Measurements from ENCODE around the gene ZNF891. TPM values are rescaled to one million over a fixed set of nuclear protein-coding genes. Genes with fewer than 3 reads are reported as not detected.

The ZNF891 gene
- total and polyA plus RNA-seq, 2 donors = 1.0 to 1.4 TPM

- 27% methylated on average over 26 of the region's 26 CpGs for WGBS
- peak overlapping the region; percentile 78 to 92 for H3K4me3 ChIP-seq (ENCODE audit: low read length in 2 of 2)
- no peaks in the 10 kb centered on the region for H3K27me3 ChIP-seq (ENCODE audit: control insufficient read depth in 2 of 2, insufficient read depth in 1 of 2, low read length in 1 of 2)
- peak overlapping the region; percentile 97 to 99 for H3K27ac ChIP-seq (ENCODE audit: low read depth in 1 of 2, low read length in 1 of 2)
- DNase-seq (ENCODE audit: low read depth in 6 of 9, low spot score in 9 of 9) = peak in 1 of 9 donors; percentile 18
- peaks cover 10 to 12% of the 10 kb centered on the region in 2 donors for H3K36me3 ChIP-seq (ENCODE audit: control insufficient read depth in 2 of 2, insufficient read depth in 2 of 2, low read length in 1 of 2)
- peaks cover 0 to 4% of the 10 kb centered on the region in 2 donors for H3K4me1 ChIP-seq (ENCODE audit: control insufficient read depth in 2 of 2, insufficient read depth in 2 of 2, low read length in 2 of 2)
- peaks cover 7 to 40% of the 10 kb centered on the region in 2 donors for H3K9me3 ChIP-seq (ENCODE audit: control insufficient read depth in 2 of 2, insufficient read depth in 1 of 2, low read length in 1 of 2)
Observed at GRCh38 chr12:133129368-133130037, 571 bp downstream of the ZNF891 start.

- no peaks in the 10 kb centered on the region for H3K4me1 ChIP-seq (ENCODE audit: control insufficient read depth in 2 of 2, insufficient read depth in 2 of 2, low read length in 2 of 2)
- peaks cover 15 to 40% of the 10 kb centered on the region in 2 donors for H3K9me3 ChIP-seq (ENCODE audit: control insufficient read depth in 2 of 2, insufficient read depth in 1 of 2, low read length in 1 of 2)
- H3K4me3 ChIP-seq (ENCODE audit: low read length in 2 of 2) = no peak overlapping the region
- H3K27ac ChIP-seq (ENCODE audit: low read depth in 1 of 2, low read length in 1 of 2) = no peak overlapping the region
- no peak for DNase-seq (ENCODE audit: low read depth in 6 of 9, low spot score in 9 of 9)
- 98% methylated on average over 2 of the region's 2 CpGs for WGBS
- H3K36me3 ChIP-seq (ENCODE audit: control insufficient read depth in 2 of 2, insufficient read depth in 2 of 2, low read length in 1 of 2) = peaks cover 11 to 12% of the 10 kb centered on the region in 2 donors
- H3K27me3 ChIP-seq (ENCODE audit: control insufficient read depth in 2 of 2, insufficient read depth in 1 of 2, low read length in 1 of 2) = no peaks in the 10 kb centered on the region
Observed at GRCh38 chr12:133124674-133125073, 5.4 kb downstream of the ZNF891 start.

GRCh38 chr12:133120385-133121191 lies 9.5 kb downstream of the ZNF891 start:
- Histone ChIP-seq H3K4me1 (ENCODE audit: control insufficient read depth in 2 of 2, insufficient read depth in 2 of 2, low read length in 2 of 2) (no peaks in the 10 kb centered on the region), H3K36me3 (ENCODE audit: control insufficient read depth in 2 of 2, insufficient read depth in 2 of 2, low read length in 1 of 2) (peaks cover 11 to 16% of the 10 kb centered on the region in 2 donors), H3K9me3 (ENCODE audit: control insufficient read depth in 2 of 2, insufficient read depth in 1 of 2, low read length in 1 of 2) (peaks cover 18 to 35% of the 10 kb centered on the region in 2 donors), H3K27me3 (ENCODE audit: control insufficient read depth in 2 of 2, insufficient read depth in 1 of 2, low read length in 1 of 2) (no peaks in the 10 kb centered on the region), H3K4me3 (ENCODE audit: low read length in 2 of 2) (no peak overlapping the region), H3K27ac (ENCODE audit: low read depth in 1 of 2, low read length in 1 of 2) (no peak overlapping the region)
- no peak for DNase-seq (ENCODE audit: low read depth in 6 of 9, low spot score in 9 of 9)
- 97% methylated on average over 3 of the region's 3 CpGs for WGBS

GRCh38 chr12:133108150-133108549 lies 21.9 kb downstream of the ZNF891 start:
- no peak overlapping the region for H3K27ac ChIP-seq (ENCODE audit: low read depth in 1 of 2, low read length in 1 of 2)

GRCh38 chr12:133107121-133107520 lies 23.0 kb downstream of the ZNF891 start:
- 100% methylated on average over 1 of the region's 1 CpG for WGBS
- Histone ChIP-seq H3K4me1 (ENCODE audit: control insufficient read depth in 2 of 2, insufficient read depth in 2 of 2, low read length in 2 of 2) (no peaks in the 10 kb centered on the region), H3K9me3 (ENCODE audit: control insufficient read depth in 2 of 2, insufficient read depth in 1 of 2, low read length in 1 of 2) (peaks cover 17 to 23% of the 10 kb centered on the region in 2 donors), H3K27me3 (ENCODE audit: control insufficient read depth in 2 of 2, insufficient read depth in 1 of 2, low read length in 1 of 2) (no peaks in the 10 kb centered on the region), H3K27ac (ENCODE audit: low read depth in 1 of 2, low read length in 1 of 2) (no peak overlapping the region), H3K4me3 (ENCODE audit: low read length in 2 of 2) (no peak overlapping the region), H3K36me3 (ENCODE audit: control insufficient read depth in 2 of 2, insufficient read depth in 2 of 2, low read length in 1 of 2) (peaks cover 12 to 27% of the 10 kb centered on the region in 2 donors)
- no peak for DNase-seq (ENCODE audit: low read depth in 6 of 9, low spot score in 9 of 9)

More at GRCh38 chr12:133108150-133108549, 21.9 kb downstream of the ZNF891 start:
- H3K27me3 ChIP-seq (ENCODE audit: control insufficient read depth in 2 of 2, insufficient read depth in 1 of 2, low read length in 1 of 2) = no peaks in the 10 kb centered on the region
- H3K36me3 ChIP-seq (ENCODE audit: control insufficient read depth in 2 of 2, insufficient read depth in 2 of 2, low read length in 1 of 2) = peaks cover 12 to 24% of the 10 kb centered on the region in 2 donors
- peaks cover 16 to 24% of the 10 kb centered on the region in 2 donors for H3K9me3 ChIP-seq (ENCODE audit: control insufficient read depth in 2 of 2, insufficient read depth in 1 of 2, low read length in 1 of 2)
- H3K4me1 ChIP-seq (ENCODE audit: control insufficient read depth in 2 of 2, insufficient read depth in 2 of 2, low read length in 2 of 2) = no peaks in the 10 kb centered on the region
- no peak overlapping the region for H3K4me3 ChIP-seq (ENCODE audit: low read length in 2 of 2)
- 98% methylated on average over 2 of the region's 2 CpGs for WGBS
- DNase-seq (ENCODE audit: low read depth in 6 of 9, low spot score in 9 of 9) = no peak

- Histone ChIP-seq H3K9me3 (ENCODE audit: control insufficient read depth in 2 of 2, insufficient read depth in 1 of 2, low read length in 1 of 2) (peaks cover 18 to 25% of the 10 kb centered on the region in 2 donors), H3K27ac (ENCODE audit: low read depth in 1 of 2, low read length in 1 of 2) (no peak overlapping the region), H3K4me3 (ENCODE audit: low read length in 2 of 2) (no peak overlapping the region), H3K27me3 (ENCODE audit: control insufficient read depth in 2 of 2, insufficient read depth in 1 of 2, low read length in 1 of 2) (no peaks in the 10 kb centered on the region), H3K36me3 (ENCODE audit: control insufficient read depth in 2 of 2, insufficient read depth in 2 of 2, low read length in 1 of 2) (peaks cover 14 to 33% of the 10 kb centered on the region in 2 donors), H3K4me1 (ENCODE audit: control insufficient read depth in 2 of 2, insufficient read depth in 2 of 2, low read length in 2 of 2) (no peaks in the 10 kb centered on the region)
- no peak for DNase-seq (ENCODE audit: low read depth in 6 of 9, low spot score in 9 of 9)
- 98% methylated on average over 5 of the region's 5 CpGs for WGBS
Observed at GRCh38 chr12:133106253-133106652, 23.8 kb downstream of the ZNF891 start.

GRCh38 chr12:133105620-133106019 lies 24.5 kb downstream of the ZNF891 start:
- DNase-seq (ENCODE audit: low read depth in 6 of 9, low spot score in 9 of 9) = no peak
- no peak overlapping the region for H3K27ac ChIP-seq (ENCODE audit: low read depth in 1 of 2, low read length in 1 of 2)
- peaks cover 19 to 23% of the 10 kb centered on the region in 2 donors for H3K9me3 ChIP-seq (ENCODE audit: control insufficient read depth in 2 of 2, insufficient read depth in 1 of 2, low read length in 1 of 2)
- no peaks in the 10 kb centered on the region for H3K27me3 ChIP-seq (ENCODE audit: control insufficient read depth in 2 of 2, insufficient read depth in 1 of 2, low read length in 1 of 2)
- 98% methylated on average over 3 of the region's 3 CpGs for WGBS
- H3K36me3 ChIP-seq (ENCODE audit: control insufficient read depth in 2 of 2, insufficient read depth in 2 of 2, low read length in 1 of 2) = peaks cover 16 to 38% of the 10 kb centered on the region in 2 donors
- H3K4me1 ChIP-seq (ENCODE audit: control insufficient read depth in 2 of 2, insufficient read depth in 2 of 2, low read length in 2 of 2) = no peaks in the 10 kb centered on the region
- no peak overlapping the region for H3K4me3 ChIP-seq (ENCODE audit: low read length in 2 of 2)

GRCh38 chr12:133083345-133083744 lies 46.7 kb downstream of the ZNF891 start:
- H3K36me3 ChIP-seq (ENCODE audit: control insufficient read depth in 2 of 2, insufficient read depth in 2 of 2, low read length in 1 of 2) = peaks cover 26 to 58% of the 10 kb centered on the region in 2 donors
- H3K27ac ChIP-seq (ENCODE audit: low read depth in 1 of 2, low read length in 1 of 2) = no peak overlapping the region
- no peak overlapping the region for H3K4me3 ChIP-seq (ENCODE audit: low read length in 2 of 2)
- no peaks in the 10 kb centered on the region for H3K27me3 ChIP-seq (ENCODE audit: control insufficient read depth in 2 of 2, insufficient read depth in 1 of 2, low read length in 1 of 2)
- H3K9me3 ChIP-seq (ENCODE audit: control insufficient read depth in 2 of 2, insufficient read depth in 1 of 2, low read length in 1 of 2) = peaks cover 10 to 35% of the 10 kb centered on the region in 2 donors
- peaks cover 2 to 13% of the 10 kb centered on the region in 2 donors for H3K4me1 ChIP-seq (ENCODE audit: control insufficient read depth in 2 of 2, insufficient read depth in 2 of 2, low read length in 2 of 2)
- no peak for DNase-seq (ENCODE audit: low read depth in 6 of 9, low spot score in 9 of 9)
- over 99% methylated on average over 6 of the region's 6 CpGs for WGBS
